HCT116 (cell line): Measurements from ENCODE around the gene GRB2. TPM values are rescaled to one million over a fixed set of nuclear protein-coding genes. Genes with fewer than 3 reads are reported as not detected.

Source experiments
- ATAC-seq: fragments of 200-7000 bp; cut with Tn5 transposase; 2 replicates; pipeline ENCODE4 v1.9.1; 2020; ENCODE audit warnings: mild to moderate bottlenecking, moderate library complexity
- BruUV-seq: library from RNA; stranded (reverse); fragments of 400-500 nt; replicated peaks from 2 replicates; lab custom pipeline; 2021; lab: Mats Ljungman, UMichigan
- CTCF ChIA-PET: fragments of 300-600 bp; sonication (Branson Sonifier 250); formaldehyde crosslinking; loops from one replicate; lab custom pipeline; 2021; ENCODE audit warnings: antibody characterized with exemption; lab: Charles Lee
- POLR2A ChIA-PET: fragments of 300-600, 350-600 bp; sonication (Branson Sonifier 250); formaldehyde crosslinking; loops from one replicate; lab custom pipeline; 2021; ENCODE audit warnings: antibody characterized with exemption; lab: Charles Lee
- RAD21 ChIA-PET, 2 experiments: fragments of 300-600 bp; sonication (Branson Sonifier 250); formaldehyde crosslinking; loops; one replicate each; lab custom pipeline; 2023; ENCODE audit warnings: low total read pairs in 2 of 2; ENCODE audit not compliant: uncharacterized antibody in 2 of 2, unreplicated experiment in 2 of 2, low non-redundant PET in 1 of 2; lab: Charles Lee
- DNase-seq: peaks from one replicate; pipeline ENCODE4 v3.0.0-alpha.2; 2010; ENCODE audit warnings: low read depth, low spot score
- H2AFZ ChIP-seq: fragments of 200-600 bp; shearing (Covaris generic), sonication (generic); 2 replicates; pipeline ENCODE4 v1.6.1; 2017; ENCODE audit warnings: low read depth, mixed run types, mixed read lengths, antibody characterized with exemption, low read length; ENCODE audit not compliant: poor library complexity, severe bottlenecking
- H3K27ac ChIP-seq: 2 replicates; pipeline ENCODE4 v1.5.1; 2012; ENCODE audit warnings: low read depth, low read length
- H3K27me3 ChIP-seq: fragments of 200-600 bp; sonication (generic); 2 replicates; pipeline ENCODE4 v1.6.1; 2016; ENCODE audit warnings: mixed run types, low read length, mixed read lengths; ENCODE audit not compliant: insufficient read depth
- H3K36me3 ChIP-seq, 2 experiments: fragments of 200-500 bp in 1 of 2; fragments of 200-600 bp in 1 of 2; sonication (Bioruptor generic) in 1 of 2; sonication (generic) in 1 of 2; 2 replicates each; pipeline versions ENCODE4 v1.5.1 to v1.6.1; 2014 to 2016; ENCODE audit warnings: low read length in 2 of 2, inconsistent platforms in 1 of 2, mixed read lengths in 1 of 2, mixed run types in 1 of 2; ENCODE audit not compliant: insufficient read depth in 2 of 2, control insufficient read depth in 1 of 2
- H3K4me1 ChIP-seq, 2 experiments: fragments of 200-600 bp in 1 of 2; sonication (generic) in 1 of 2; 2 replicates each; pipeline versions ENCODE4 v1.5.1 to v1.6.1; 2012 to 2017; ENCODE audit warnings: low read length in 2 of 2, inconsistent platforms in 1 of 2, mild to moderate bottlenecking in 1 of 2, mixed read lengths in 1 of 2, mixed run types in 1 of 2, moderate library complexity in 1 of 2; ENCODE audit not compliant: insufficient read depth in 2 of 2, control insufficient read depth in 1 of 2
- H3K4me2 ChIP-seq: fragments of 200-600 bp; sonication (generic); 2 replicates; pipeline ENCODE4 v1.6.1; 2017; ENCODE audit warnings: mixed run types, low read length, mixed read lengths
- H3K4me3 ChIP-seq, 2 experiments: fragments of 200-600 bp in 1 of 2; sonication (generic) in 1 of 2; replicated peaks in 1 of 2; 2 replicates each; pipeline ENCODE4 v1.5.1; 2011 to 2016; ENCODE audit warnings: low read length in 2 of 2, control low read depth in 1 of 2, low read depth in 1 of 2, mild to moderate bottlenecking in 1 of 2, mixed read lengths in 1 of 2, mixed run types in 1 of 2
- H3K79me2 ChIP-seq: fragments of 200-600 bp; sonication (generic); 2 replicates; pipeline ENCODE4 v1.6.1; 2017; ENCODE audit warnings: mild to moderate bottlenecking, mixed run types, low read length, moderate library complexity, mixed read lengths; ENCODE audit not compliant: insufficient read depth
- H3K9ac ChIP-seq: fragments of 200-600 bp; sonication (generic); 2 replicates; pipeline ENCODE4 v1.6.1; 2016; ENCODE audit warnings: low read length, mixed read lengths
- H3K9me2 ChIP-seq: fragments of 200-600 bp; sonication (generic), shearing (Covaris generic); 2 replicates; pipeline ENCODE4 v1.6.1; 2017; ENCODE audit warnings: mixed run types, mild to moderate bottlenecking, moderate library complexity; ENCODE audit not compliant: insufficient read depth
- H3K9me3 ChIP-seq, 2 experiments: fragments of 200-500 bp in 1 of 2; fragments of 200-600 bp in 1 of 2; sonication (Bioruptor generic) in 1 of 2; sonication (generic) in 1 of 2; 2 replicates each; pipeline ENCODE4 v1.6.1; 2014 to 2017; ENCODE audit warnings: low read length in 2 of 2, mixed read lengths in 2 of 2, inconsistent platforms in 1 of 2, low read depth in 1 of 2, mild to moderate bottlenecking in 1 of 2, mixed run types in 1 of 2, moderate library complexity in 1 of 2; ENCODE audit not compliant: control insufficient read depth in 1 of 2, insufficient read depth in 1 of 2
- H4K20me1 ChIP-seq: fragments of 200-600 bp; sonication (generic), shearing (Covaris generic); 2 replicates; pipeline ENCODE4 v1.6.1; 2017; ENCODE audit warnings: mixed run types, mild to moderate bottlenecking, moderate library complexity; ENCODE audit not compliant: insufficient read depth
- ATF3 ChIP-seq: IDR thresholded peaks from 2 replicates; pipeline ENCODE4 v1.6.1; 2012
- CEBPB ChIP-seq: IDR thresholded peaks from 2 replicates; pipeline ENCODE4 v1.6.1; 2012; ENCODE audit warnings: low read depth
- EGR1 ChIP-seq: IDR thresholded peaks from 2 replicates; pipeline ENCODE4 v1.6.1; 2012; ENCODE audit warnings: low read depth
- ELF1 ChIP-seq: IDR thresholded peaks from 2 replicates; pipeline ENCODE4 v1.6.1; 2012; ENCODE audit warnings: low read depth, borderline replicate concordance
- EZH2 ChIP-seq: fragments of 200-600 bp; sonication (generic); IDR thresholded peaks from 2 replicates; pipeline ENCODE4 v1.6.1; 2017; ENCODE audit warnings: antibody characterized with exemption, mixed run types
- EZH2phosphoT487 ChIP-seq: fragments of 200-600 bp; IDR thresholded peaks from 2 replicates; pipeline ENCODE4 v1.6.1; 2018; ENCODE audit warnings: antibody characterized with exemption, borderline replicate concordance
- JUND ChIP-seq: IDR thresholded peaks from 2 replicates; pipeline ENCODE4 v1.6.1; 2012
- POLR2A ChIP-seq: IDR thresholded peaks from 2 replicates; pipeline ENCODE4 v1.7.0; 2011; ENCODE audit warnings: borderline replicate concordance; ENCODE audit not compliant: insufficient read depth, insufficient read length; ENCODE audit errors: extremely low read depth
- POLR2AphosphoS5 ChIP-seq: IDR thresholded peaks from 2 replicates; pipeline ENCODE4 v1.6.1; 2011; ENCODE audit warnings: mild to moderate bottlenecking, low read depth, low read length, moderate library complexity
- RAD21 ChIP-seq: IDR thresholded peaks from 2 replicates; pipeline ENCODE4 v1.6.1; 2012; ENCODE audit warnings: low read depth, mild to moderate bottlenecking
- SIN3A ChIP-seq: IDR thresholded peaks from 2 replicates; pipeline ENCODE4 v1.6.1; 2012; ENCODE audit warnings: low read depth
- SP1 ChIP-seq: IDR thresholded peaks from 2 replicates; pipeline ENCODE4 v1.6.1; 2012; ENCODE audit warnings: low read depth
- TCF7L2 ChIP-seq: IDR thresholded peaks from 2 replicates; pipeline ENCODE4 v1.7.0; 2011; ENCODE audit warnings: borderline replicate concordance, inconsistent platforms; ENCODE audit not compliant: insufficient read depth, insufficient read length; ENCODE audit errors: extremely low read depth
- YY1 ChIP-seq: IDR thresholded peaks from 2 replicates; pipeline ENCODE4 v1.6.1; 2011; ENCODE audit warnings: low read length, low read depth, moderate library complexity, mild to moderate bottlenecking; ENCODE audit not compliant: insufficient replicate concordance; ENCODE audit errors: extremely low read depth
- ZNF274 ChIP-seq: fragments of 200-500 bp; sonication (Bioruptor generic); IDR thresholded peaks from 2 replicates; pipeline ENCODE4 v1.6.1; 2014; ENCODE audit warnings: mild to moderate bottlenecking, low read depth, low read length, inconsistent platforms
- intact Hi-C: fragments of 100-400 bp; cut with micrococcal nuclease; formaldehyde crosslinking; loops from 2 replicates; pipeline ENCODE4 v1.10.0; 2022
- total RNA-seq: library from RNA; stranded (reverse); gene quantifications from one replicate; pipeline ENCODE4 v1.2.1, GENCODE V29; 2021; ENCODE audit not compliant: unreplicated experiment
- TF ChIP-seq, protein P1 (sequence below), 3 experiments: fragments of 200-600 bp in 1 of 3; sonication (generic) in 1 of 3; IDR thresholded peaks in 2 of 3; conservative IDR thresholded peaks in 1 of 3; 2 replicates each; pipeline ENCODE4 v1.5.1; 2012 to 2017; ENCODE audit warnings: low read depth in 2 of 3, low read length in 2 of 3, antibody characterized with exemption in 1 of 3, borderline replicate concordance in 1 of 3, control low read depth in 1 of 3, mild to moderate bottlenecking in 1 of 3, mixed read lengths in 1 of 3, mixed run types in 1 of 3, moderate library complexity in 1 of 3; ENCODE audit not compliant: insufficient read depth in 1 of 3
- TF ChIP-seq, protein P2 (sequence below): IDR thresholded peaks from 2 replicates; pipeline ENCODE4 v1.6.1; 2012; ENCODE audit warnings: low read depth
- TF ChIP-seq, protein P3 (sequence below): IDR thresholded peaks from 2 replicates; pipeline ENCODE4 v1.6.1; 2011; ENCODE audit warnings: mild to moderate bottlenecking, low read length, moderate library complexity; ENCODE audit not compliant: insufficient replicate concordance; ENCODE audit errors: extremely low read depth
- TF ChIP-seq, protein P4 (sequence below): IDR thresholded peaks from 2 replicates; pipeline ENCODE4 v1.6.1; 2012

The GRB2 gene
- total RNA-seq, 1 experiment from 2014 or later: 146 TPM

GRCh38 chr17:75287221-75287620, 118.3 kb downstream of the GRB2 start:
- no peak overlapping the region for H3K9ac ChIP-seq
- no peak overlapping the region for H3K4me2 ChIP-seq
- peaks cover 35% of the 10 kb centered on the region for H3K79me2 ChIP-seq
- no peaks in the 10 kb centered on the region for H3K9me2 ChIP-seq
- peaks cover 10 to 15% of the 10 kb centered on the region in 2 experiments for H3K4me1 ChIP-seq
- ATAC-seq (no peak), DNase-seq (no peak)
- no peak overlapping the region for H2AFZ ChIP-seq
- POLR2A ChIA-PET: no interaction called here
- CTCF ChIA-PET: interaction anchor here (1.2 to 1.9 kb wide), 2 partner anchors 14 to 16 kb away, joined by 4 to 6 read pairs; partner anchors contain the start of gene MIF4GD
- no peak overlapping the region for H3K27ac ChIP-seq
- BruUV-seq: no TSS peak
- TF ChIP-seq, protein P1, sequence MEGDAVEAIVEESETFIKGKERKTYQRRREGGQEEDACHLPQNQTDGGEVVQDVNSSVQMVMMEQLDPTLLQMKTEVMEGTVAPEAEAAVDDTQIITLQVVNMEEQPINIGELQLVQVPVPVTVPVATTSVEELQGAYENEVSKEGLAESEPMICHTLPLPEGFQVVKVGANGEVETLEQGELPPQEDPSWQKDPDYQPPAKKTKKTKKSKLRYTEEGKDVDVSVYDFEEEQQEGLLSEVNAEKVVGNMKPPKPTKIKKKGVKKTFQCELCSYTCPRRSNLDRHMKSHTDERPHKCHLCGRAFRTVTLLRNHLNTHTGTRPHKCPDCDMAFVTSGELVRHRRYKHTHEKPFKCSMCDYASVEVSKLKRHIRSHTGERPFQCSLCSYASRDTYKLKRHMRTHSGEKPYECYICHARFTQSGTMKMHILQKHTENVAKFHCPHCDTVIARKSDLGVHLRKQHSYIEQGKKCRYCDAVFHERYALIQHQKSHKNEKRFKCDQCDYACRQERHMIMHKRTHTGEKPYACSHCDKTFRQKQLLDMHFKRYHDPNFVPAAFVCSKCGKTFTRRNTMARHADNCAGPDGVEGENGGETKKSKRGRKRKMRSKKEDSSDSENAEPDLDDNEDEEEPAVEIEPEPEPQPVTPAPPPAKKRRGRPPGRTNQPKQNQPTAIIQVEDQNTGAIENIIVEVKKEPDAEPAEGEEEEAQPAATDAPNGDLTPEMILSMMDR (IDR thresholded peaks at IDR 0.05 in 2 of 3, conservative IDR thresholded peaks at IDR 0.05 in 1 of 3; ENCODE audit: borderline replicate concordance in 1 of 3, insufficient read depth in 1 of 3, low read depth in 2 of 3, low read length in 2 of 3): no peak
- TF ChIP-seq EZH2phosphoT487 (no peak), POLR2AphosphoS5 (no peak), TCF7L2 (no peak), ATF3 (no peak), ELF1 (no peak), JUND (no peak), YY1 (no peak), EZH2 (no peak), RAD21 (no peak), SIN3A (no peak), EGR1 (no peak), SP1 (no peak), POLR2A (no peak), ZNF274 (no peak), CEBPB (no peak)
- TF ChIP-seq, protein P2, sequence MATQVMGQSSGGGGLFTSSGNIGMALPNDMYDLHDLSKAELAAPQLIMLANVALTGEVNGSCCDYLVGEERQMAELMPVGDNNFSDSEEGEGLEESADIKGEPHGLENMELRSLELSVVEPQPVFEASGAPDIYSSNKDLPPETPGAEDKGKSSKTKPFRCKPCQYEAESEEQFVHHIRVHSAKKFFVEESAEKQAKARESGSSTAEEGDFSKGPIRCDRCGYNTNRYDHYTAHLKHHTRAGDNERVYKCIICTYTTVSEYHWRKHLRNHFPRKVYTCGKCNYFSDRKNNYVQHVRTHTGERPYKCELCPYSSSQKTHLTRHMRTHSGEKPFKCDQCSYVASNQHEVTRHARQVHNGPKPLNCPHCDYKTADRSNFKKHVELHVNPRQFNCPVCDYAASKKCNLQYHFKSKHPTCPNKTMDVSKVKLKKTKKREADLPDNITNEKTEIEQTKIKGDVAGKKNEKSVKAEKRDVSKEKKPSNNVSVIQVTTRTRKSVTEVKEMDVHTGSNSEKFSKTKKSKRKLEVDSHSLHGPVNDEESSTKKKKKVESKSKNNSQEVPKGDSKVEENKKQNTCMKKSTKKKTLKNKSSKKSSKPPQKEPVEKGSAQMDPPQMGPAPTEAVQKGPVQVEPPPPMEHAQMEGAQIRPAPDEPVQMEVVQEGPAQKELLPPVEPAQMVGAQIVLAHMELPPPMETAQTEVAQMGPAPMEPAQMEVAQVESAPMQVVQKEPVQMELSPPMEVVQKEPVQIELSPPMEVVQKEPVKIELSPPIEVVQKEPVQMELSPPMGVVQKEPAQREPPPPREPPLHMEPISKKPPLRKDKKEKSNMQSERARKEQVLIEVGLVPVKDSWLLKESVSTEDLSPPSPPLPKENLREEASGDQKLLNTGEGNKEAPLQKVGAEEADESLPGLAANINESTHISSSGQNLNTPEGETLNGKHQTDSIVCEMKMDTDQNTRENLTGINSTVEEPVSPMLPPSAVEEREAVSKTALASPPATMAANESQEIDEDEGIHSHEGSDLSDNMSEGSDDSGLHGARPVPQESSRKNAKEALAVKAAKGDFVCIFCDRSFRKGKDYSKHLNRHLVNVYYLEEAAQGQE: no peak
- TF ChIP-seq, protein P3, sequence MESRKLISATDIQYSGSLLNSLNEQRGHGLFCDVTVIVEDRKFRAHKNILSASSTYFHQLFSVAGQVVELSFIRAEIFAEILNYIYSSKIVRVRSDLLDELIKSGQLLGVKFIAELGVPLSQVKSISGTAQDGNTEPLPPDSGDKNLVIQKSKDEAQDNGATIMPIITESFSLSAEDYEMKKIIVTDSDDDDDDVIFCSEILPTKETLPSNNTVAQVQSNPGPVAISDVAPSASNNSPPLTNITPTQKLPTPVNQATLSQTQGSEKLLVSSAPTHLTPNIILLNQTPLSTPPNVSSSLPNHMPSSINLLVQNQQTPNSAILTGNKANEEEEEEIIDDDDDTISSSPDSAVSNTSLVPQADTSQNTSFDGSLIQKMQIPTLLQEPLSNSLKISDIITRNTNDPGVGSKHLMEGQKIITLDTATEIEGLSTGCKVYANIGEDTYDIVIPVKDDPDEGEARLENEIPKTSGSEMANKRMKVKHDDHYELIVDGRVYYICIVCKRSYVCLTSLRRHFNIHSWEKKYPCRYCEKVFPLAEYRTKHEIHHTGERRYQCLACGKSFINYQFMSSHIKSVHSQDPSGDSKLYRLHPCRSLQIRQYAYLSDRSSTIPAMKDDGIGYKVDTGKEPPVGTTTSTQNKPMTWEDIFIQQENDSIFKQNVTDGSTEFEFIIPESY: no peak
- TF ChIP-seq, protein P4, sequence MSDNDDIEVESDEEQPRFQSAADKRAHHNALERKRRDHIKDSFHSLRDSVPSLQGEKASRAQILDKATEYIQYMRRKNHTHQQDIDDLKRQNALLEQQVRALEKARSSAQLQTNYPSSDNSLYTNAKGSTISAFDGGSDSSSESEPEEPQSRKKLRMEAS: no peak
- H4K20me1 ChIP-seq: no peaks in the 10 kb centered on the region
- no peak overlapping the region for H3K4me3 ChIP-seq
- H3K9me3 ChIP-seq: no peaks in the 10 kb centered on the region
- no peaks in the 10 kb centered on the region for H3K27me3 ChIP-seq
- RAD21 ChIA-PET: interaction anchor here in 1 of 2 experiments (0.6 kb wide), 1 partner anchor 418 kb away, joined by 3 read pairs; no protein-coding TSS in a partner anchor
- peaks cover 12 to 27% of the 10 kb centered on the region in 2 experiments for H3K36me3 ChIP-seq
- intact Hi-C loops: no loop called here
